Small intestine (tissue), 16 donors: ENCODE data around the gene BAD. TPM values are rescaled to one million over a fixed set of nuclear protein-coding genes. Genes with fewer than 3 reads are reported as not detected.

Source experiments
- DNase-seq, 2 donors: peaks; one replicate each; pipeline versions ENCODE4 v3.0.0 to v3.0.0-alpha.2; 2013
- FAIRE-seq: peaks from 2 replicates; lab custom pipeline; 2012; peaks lifted over from hg19 to GRCh38; lab: Jason Lieb, UNC
- H3K27ac ChIP-seq, 3 donors: one replicate each; pipeline ENCODE4 v1.5.1; 2013; ENCODE audit warnings: low read length in 2 of 3, mild to moderate bottlenecking in 2 of 3, control low read depth in 1 of 3, inconsistent platforms in 1 of 3, low read depth in 1 of 3, moderate library complexity in 1 of 3
- H3K27me3 ChIP-seq, 3 donors: one replicate each; pipeline ENCODE4 v1.6.1; 2013; ENCODE audit warnings: low read length in 3 of 3, inconsistent platforms in 1 of 3; ENCODE audit not compliant: control insufficient read depth in 3 of 3, insufficient read depth in 3 of 3
- H3K36me3 ChIP-seq, 3 donors: one replicate each; pipeline ENCODE4 v1.6.1; 2013; ENCODE audit warnings: low read length in 3 of 3, inconsistent platforms in 1 of 3, low read depth in 1 of 3, mild to moderate bottlenecking in 1 of 3, moderate library complexity in 1 of 3; ENCODE audit not compliant: control insufficient read depth in 3 of 3, insufficient read depth in 2 of 3
- H3K4me1 ChIP-seq, 3 donors: one replicate each; pipeline ENCODE4 v1.6.1; 2013; ENCODE audit warnings: low read length in 2 of 3, inconsistent platforms in 1 of 3, low read depth in 1 of 3, mild to moderate bottlenecking in 1 of 3, moderate library complexity in 1 of 3; ENCODE audit not compliant: control insufficient read depth in 3 of 3, insufficient read depth in 2 of 3
- H3K4me3 ChIP-seq, 3 donors: one replicate each; pipeline ENCODE4 v1.5.1; 2013; ENCODE audit warnings: low read length in 3 of 3, control low read depth in 1 of 3, inconsistent platforms in 1 of 3, low read depth in 1 of 3, mild to moderate bottlenecking in 1 of 3, moderate library complexity in 1 of 3
- H3K9me3 ChIP-seq, 2 donors: one replicate each; pipeline ENCODE4 v1.6.1; 2013; ENCODE audit warnings: low read depth in 1 of 2, low read length in 1 of 2; ENCODE audit not compliant: control insufficient read depth in 2 of 2, insufficient read depth in 1 of 2
- WGBS, 3 donors: extraction: QIAGEN DNeasy Blood & Tissue Kit; methylation state at CpG; one replicate each; pipeline ENCODE4 v1.1.7; 2013; 5-methylcytosine and 5-hydroxymethylcytosine counted together
- long read RNA-seq, 10 donors: transcript quantifications; one replicate each; lab custom pipeline, GENCODE V29; 2026
- polyA plus RNA-seq, 4 donors: library from polyadenylated mRNA; stranded (reverse) in 3 of 4; unstranded in 1 of 4; fragments of 200-250 nt in 3 of 4; fragments of 120-200 nt in 1 of 4; gene quantifications; one replicate each; pipeline versions ENCODE4 v1.2.1 to v1.2.3, GENCODE V29; 2013
- donor health status: healthy with polysubstance abuse.
- donor health status: control.
- donor health status: control.
- donor health status: Bipolar disorder and iron deficiency.
- donor health status: healthy.

The BAD gene
- polyA plus RNA-seq, result 10 to 100 TPM; 41.2 to 98.6 (median 74.1) TPM
- long read RNA-seq, donor 1, transcript BAD-203 (3 exons, 1,157 nt), result minor isoform, 19 of 57 reads
- long read RNA-seq, donor 1, transcript BAD-201 (4 exons, 929 nt), result major isoform, 27 of 57 reads
- long read RNA-seq, donor 1, partial matches to known transcripts, result 11 of 57 reads
- long read RNA-seq, donor 1, other reads (novel, unspliced or antisense), result 0 of 57 reads
- long read RNA-seq, donor 2, transcript BAD-201 (4 exons, 929 nt), result major isoform, 8 of 10 reads
- long read RNA-seq, donor 2, partial matches to known transcripts, result 0 of 10 reads
- long read RNA-seq, donor 2, other reads (novel, unspliced or antisense), result 0 of 10 reads
- long read RNA-seq, donor 3, transcript BAD-203 (3 exons, 1,157 nt), result minor isoform, 5 of 25 reads
- long read RNA-seq, donor 3, transcript BAD-205 (2 exons, 325 nt), result minor isoform, 5 of 25 reads
- long read RNA-seq, donor 3, transcript BAD-201 (4 exons, 929 nt), result major isoform, 8 of 25 reads
- long read RNA-seq, donor 3, partial matches to known transcripts, result 7 of 25 reads
- long read RNA-seq, donor 3, other reads (novel, unspliced or antisense), result 0 of 25 reads
- long read RNA-seq, donor 4, result 0 reads
- long read RNA-seq, donor 5, transcript BAD-201 (4 exons, 929 nt), result major isoform, 6 of 17 reads
- long read RNA-seq, donor 5, partial matches to known transcripts, result 6 of 17 reads
- long read RNA-seq, donor 5, other reads (novel, unspliced or antisense), result 0 of 17 reads
- long read RNA-seq, donor 6, transcript BAD-203 (3 exons, 1,157 nt), result minor isoform, 5 of 22 reads
- long read RNA-seq, donor 6, transcript BAD-201 (4 exons, 929 nt), result major isoform, 15 of 22 reads
- long read RNA-seq, donor 6, partial matches to known transcripts, result 0 of 22 reads
- long read RNA-seq, donor 6, other reads (novel, unspliced or antisense), result 0 of 22 reads
- long read RNA-seq, donor 7, result 0 reads
- long read RNA-seq, donor 8, partial matches to known transcripts, result 0 of 1 reads
- long read RNA-seq, donor 8, other reads (novel, unspliced or antisense), result 0 of 1 reads
- long read RNA-seq, donor 9, transcript BAD-201 (4 exons, 929 nt), result major isoform, 5 of 6 reads
- long read RNA-seq, donor 9, partial matches to known transcripts, result 0 of 6 reads
- long read RNA-seq, donor 9, other reads (novel, unspliced or antisense), result 0 of 6 reads
- long read RNA-seq, donor 10, transcript BAD-203 (3 exons, 1,157 nt), result minor isoform, 8 of 43 reads
- long read RNA-seq, donor 10, transcript BAD-201 (4 exons, 929 nt), result major isoform, 23 of 43 reads
- long read RNA-seq, donor 10, partial matches to known transcripts, result 10 of 43 reads
- long read RNA-seq, donor 10, other reads (novel, unspliced or antisense), result 0 of 43 reads

DNA sequence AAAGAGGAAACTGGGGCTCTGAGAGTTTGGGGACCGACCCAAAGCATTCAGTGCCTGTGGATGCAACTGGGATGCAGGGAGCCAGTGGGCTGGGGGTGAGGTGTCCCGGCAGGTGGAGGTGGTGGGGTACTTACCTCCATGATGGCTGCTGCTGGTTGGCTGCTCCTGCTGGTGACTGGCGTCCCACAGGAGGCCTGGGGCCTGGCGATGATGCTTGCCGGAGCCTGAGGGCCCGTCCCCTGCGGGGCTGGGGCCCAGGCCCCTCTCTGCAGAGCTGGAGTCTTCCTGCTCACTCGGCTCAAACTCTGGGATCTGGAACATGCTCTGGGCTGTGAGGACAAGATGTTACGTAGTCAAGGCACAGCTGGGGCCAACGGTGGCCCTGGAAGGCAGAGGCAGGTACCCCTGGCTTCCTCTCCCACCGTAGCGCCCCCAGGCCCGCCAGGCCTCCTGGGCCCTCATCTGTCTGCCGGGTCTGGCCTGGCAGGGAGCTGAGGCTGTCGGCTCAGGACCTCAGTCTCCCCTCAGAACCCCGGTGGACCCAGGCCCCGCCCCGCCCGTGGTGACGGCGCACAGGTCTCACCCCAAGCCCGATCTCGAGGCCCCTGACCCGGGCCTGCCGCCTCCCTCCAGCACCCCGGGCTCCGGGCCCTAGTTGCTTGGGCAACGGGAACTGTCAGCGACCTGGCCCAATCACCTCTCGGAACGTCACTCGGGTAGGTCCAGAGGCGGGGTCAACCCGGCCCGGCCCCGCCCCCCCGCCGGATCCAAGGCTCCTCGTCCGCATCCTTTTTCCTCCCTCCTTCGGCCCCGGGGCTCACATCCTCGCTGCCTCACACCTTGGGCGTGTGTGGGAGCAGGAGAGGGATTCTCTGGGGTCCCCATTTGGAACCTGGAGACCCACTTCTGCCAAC is at the start of gene BAD:
TSS of gene BAD (minus strand) at position 618 of the 914 bp plus-strand sequence. CDS start at position 321, 297 bp downstream.
- Histone ChIP-seq H3K27me3 (no peaks in the 10 kb centered on the region), H3K27ac (peak within 1 kb of the TSS; percentile 95 to 98 (median 97)), H3K4me1 (peaks cover 0 to 19% (median 4%) of the 10 kb centered on the region in 3 donors), H3K9me3 (no peaks in the 10 kb centered on the region), H3K36me3 (peaks cover 0 to 42% (median 0%) of the 10 kb centered on the region in 3 donors), H3K4me3 (peak within 1 kb of the TSS; percentile 71 to 79 (median 78))
- FAIRE-seq (no peak), DNase-seq (peak; percentile 97)
- 3% methylated on average over 37 to 44 of the region's 44 CpGs for WGBS, 3 donors

DNA sequence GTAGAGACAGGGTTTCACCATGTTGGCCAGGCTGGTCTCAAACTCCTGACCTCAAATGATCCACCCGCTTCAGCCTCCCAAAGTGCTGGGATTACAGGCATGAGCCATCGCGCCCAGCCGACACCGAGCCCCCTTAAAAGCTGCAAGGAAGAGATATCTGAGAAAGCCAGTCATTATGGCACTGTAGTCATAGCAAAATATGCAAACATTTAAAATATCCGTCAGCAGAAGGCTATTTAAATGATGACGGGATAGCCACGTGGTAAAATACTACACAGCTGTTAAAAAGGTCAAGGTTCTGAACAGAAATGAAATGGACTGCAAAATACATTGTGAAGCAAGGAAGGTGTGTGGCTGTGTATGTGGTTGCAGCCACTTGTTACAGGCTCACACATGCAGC is 49.1 kb upstream of the BAD start:
- no peak for FAIRE-seq
- 82 to 88% (median 85%) methylated on average over 8 of the region's 8 CpGs for WGBS, 3 donors

GRCh38 chr11:64331569-64332371 is 47.3 kb upstream of the BAD start:
- WGBS, 3 donors, result 6 to 24% (median 11%) methylated on average over 19 to 20 of the region's 20 CpGs
- peaks cover 0 to 29% (median 5%) of the 10 kb centered on the region in 3 donors for H3K4me1 ChIP-seq
- H3K27ac ChIP-seq, result peak overlapping the region in 2 of 3 donors; percentile 46 to 73
- FAIRE-seq (no peak), DNase-seq (peak; percentile 77 to 93)
- no peaks in the 10 kb centered on the region for H3K9me3 ChIP-seq
- H3K27me3 ChIP-seq, result no peaks in the 10 kb centered on the region
- no peak overlapping the region for H3K4me3 ChIP-seq
- H3K36me3 ChIP-seq, result no peaks in the 10 kb centered on the region

More for the DNA sequence above, 49.1 kb upstream of the BAD start:
- H3K27me3 ChIP-seq, result no peaks in the 10 kb centered on the region
- DNase-seq, result no peak
- H3K36me3 ChIP-seq, result no peaks in the 10 kb centered on the region
- no peak overlapping the region for H3K4me3 ChIP-seq
- H3K4me1 ChIP-seq, result peaks cover 0 to 29% (median 5%) of the 10 kb centered on the region in 3 donors
- H3K9me3 ChIP-seq, result no peaks in the 10 kb centered on the region
- H3K27ac ChIP-seq, result no peak overlapping the region

DNA sequence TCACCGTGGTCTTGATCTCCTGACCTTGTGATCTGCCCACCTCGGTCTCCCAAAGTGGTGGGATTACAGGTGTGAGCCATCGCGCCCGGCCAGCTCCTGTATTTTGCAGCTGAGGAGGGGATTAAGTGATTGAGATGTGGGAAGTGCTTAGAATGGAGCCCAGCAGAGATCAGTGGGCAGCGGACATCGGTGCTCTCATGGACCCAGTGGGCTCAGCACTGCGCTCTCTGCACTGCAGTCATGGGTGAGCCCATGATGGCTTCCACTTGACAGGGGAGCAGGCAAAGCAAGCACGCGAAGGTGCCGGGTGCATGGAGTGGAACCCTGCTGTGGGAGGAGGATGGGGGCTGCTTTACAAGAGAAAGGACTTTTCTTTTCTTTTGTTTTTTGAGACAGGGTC is 46.4 kb upstream of the BAD start:
- no peak for DNase-seq
- 87 to 92% (median 91%) methylated on average over 11 of the region's 11 CpGs for WGBS, 3 donors
- Histone ChIP-seq H3K27ac (no peak overlapping the region), H3K27me3 (no peaks in the 10 kb centered on the region), H3K4me1 (peaks cover 0 to 29% (median 5%) of the 10 kb centered on the region in 3 donors), H3K4me3 (no peak overlapping the region), H3K9me3 (no peaks in the 10 kb centered on the region), H3K36me3 (no peaks in the 10 kb centered on the region)
- FAIRE-seq, result no peak

GRCh38 chr11:64327993-64328392 is 43.5 kb upstream of the BAD start:
- WGBS, 3 donors, result 20 to 58% (median 40%) methylated on average over 3 of the region's 3 CpGs
- Histone ChIP-seq H3K27me3 (no peaks in the 10 kb centered on the region), H3K9me3 (no peaks in the 10 kb centered on the region), H3K4me1 (peaks cover 0 to 22% (median 5%) of the 10 kb centered on the region in 3 donors), H3K4me3 (no peak overlapping the region), H3K27ac (peak overlapping the region in 1 of 3 donors; percentile 45), H3K36me3 (peaks cover 0 to 6% (median 0%) of the 10 kb centered on the region in 3 donors)
- peak in 1 of 2 donors; percentile 43 for DNase-seq
- no peak for FAIRE-seq

DNA sequence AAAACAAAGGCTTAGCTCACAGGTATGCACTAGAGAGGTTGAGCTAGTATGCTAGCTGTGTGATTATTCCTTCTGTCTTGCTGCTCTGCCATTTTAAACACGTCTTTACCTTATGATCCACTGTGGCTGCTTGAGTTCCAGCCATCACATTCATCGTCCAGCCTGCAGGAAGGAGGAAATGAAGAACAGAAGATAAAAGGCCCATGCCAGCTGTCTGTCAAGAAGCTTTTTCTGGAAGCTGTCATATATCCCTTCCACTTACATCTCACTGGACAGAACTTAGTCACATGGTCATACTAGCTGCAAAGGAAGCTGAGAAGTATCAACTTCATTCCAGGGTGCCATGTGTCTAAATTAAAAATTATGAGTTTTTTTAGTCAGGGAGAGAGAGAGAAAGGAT is 42.9 kb upstream of the BAD start:
- no peaks in the 10 kb centered on the region for H3K9me3 ChIP-seq
- 80 to 88% (median 86%) methylated on average over 2 of the region's 2 CpGs for WGBS, 3 donors
- peaks cover 0 to 28% (median 5%) of the 10 kb centered on the region in 3 donors for H3K4me1 ChIP-seq
- H3K27ac ChIP-seq, result no peak overlapping the region
- no peaks in the 10 kb centered on the region for H3K27me3 ChIP-seq
- H3K36me3 ChIP-seq, result peaks cover 0 to 12% (median 0%) of the 10 kb centered on the region in 3 donors
- DNase-seq (no peak), FAIRE-seq (no peak)
- no peak overlapping the region for H3K4me3 ChIP-seq
